GM19452 (cell line): Measurements from ENCODE around the gene RAB40B.

ENCODE experiments used
- ATAC-seq: cut with Tn5 transposase; IDR thresholded peaks from one replicate; pipeline ENCODE4 v1.9.1; 2021; ENCODE audit not compliant: unreplicated experiment

RAB40B gene

DNA sequence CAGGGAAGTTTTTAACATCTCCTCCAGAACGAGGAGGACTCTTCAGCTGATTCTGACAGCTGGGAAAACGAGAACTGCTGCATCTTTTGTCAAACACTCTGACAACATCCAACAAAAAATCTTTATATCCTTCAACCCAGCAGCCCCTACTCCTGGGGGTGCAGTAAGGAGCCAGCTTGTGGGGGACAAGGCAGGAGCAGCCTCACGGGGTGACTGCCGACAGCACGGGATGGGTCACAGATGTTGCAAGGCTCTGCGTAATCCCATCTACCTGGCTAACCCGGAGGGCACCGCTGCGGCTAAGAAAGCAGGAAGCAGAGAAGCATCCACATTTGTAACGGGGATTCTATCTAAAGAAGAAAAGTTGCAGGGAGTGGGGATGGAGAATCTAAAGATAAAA is 78.9 kb downstream of the RAB40B start:
- ATAC-seq = no peak

DNA sequence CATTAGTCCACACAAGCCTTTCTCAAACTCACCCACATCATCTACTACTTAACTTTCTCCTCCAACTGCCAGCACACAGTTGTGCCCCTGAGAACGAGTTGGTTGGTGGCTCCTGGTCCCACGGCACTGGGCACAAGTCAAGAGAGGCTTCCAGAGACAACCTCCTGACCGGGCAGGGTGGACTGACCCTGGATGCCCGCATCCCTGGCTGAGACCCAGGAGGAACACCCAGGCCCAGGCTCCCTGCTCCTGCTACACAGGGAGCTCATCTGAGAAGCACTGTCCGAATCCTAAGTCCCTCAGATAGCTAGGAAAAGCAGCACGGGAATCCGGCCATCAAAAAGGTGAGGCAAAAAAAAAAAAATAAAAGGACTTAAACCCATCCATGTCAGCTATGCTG is 79.3 kb downstream of the RAB40B start:
- no peak for ATAC-seq

DNA sequence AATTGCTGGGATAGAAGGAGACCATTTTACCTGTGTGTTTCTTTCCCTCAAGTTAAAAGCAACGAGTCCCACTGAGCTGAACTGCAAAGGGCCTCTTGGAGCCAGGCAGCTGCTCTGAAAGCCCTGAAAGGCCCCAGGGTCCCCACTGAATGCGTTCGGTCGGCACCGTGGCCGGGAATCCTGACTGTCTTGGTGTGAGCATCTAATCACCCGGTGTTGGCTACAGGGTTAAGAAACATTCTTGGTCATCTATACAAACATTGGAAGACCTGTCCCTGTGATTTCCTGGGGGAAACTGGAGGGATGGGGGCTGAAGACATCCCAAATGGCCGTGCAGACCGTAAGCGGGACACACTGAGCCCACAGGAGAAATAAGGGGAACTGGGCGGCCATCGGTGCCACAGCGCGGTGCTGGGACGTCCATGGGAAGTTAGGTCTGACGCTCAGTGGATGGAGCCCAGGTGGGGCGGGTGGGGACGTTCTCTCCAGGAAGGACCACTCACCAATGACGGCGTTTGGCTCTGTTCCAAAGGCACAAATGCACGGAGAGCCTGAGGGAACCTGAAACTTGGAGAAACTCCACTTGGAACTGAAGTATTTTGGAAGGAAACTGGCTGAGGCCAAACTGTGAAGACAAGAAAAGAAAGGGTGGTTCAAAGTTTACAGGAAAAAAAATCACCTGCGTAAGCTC is 82.3 kb downstream of the RAB40B start:
- no peak for ATAC-seq

DNA sequence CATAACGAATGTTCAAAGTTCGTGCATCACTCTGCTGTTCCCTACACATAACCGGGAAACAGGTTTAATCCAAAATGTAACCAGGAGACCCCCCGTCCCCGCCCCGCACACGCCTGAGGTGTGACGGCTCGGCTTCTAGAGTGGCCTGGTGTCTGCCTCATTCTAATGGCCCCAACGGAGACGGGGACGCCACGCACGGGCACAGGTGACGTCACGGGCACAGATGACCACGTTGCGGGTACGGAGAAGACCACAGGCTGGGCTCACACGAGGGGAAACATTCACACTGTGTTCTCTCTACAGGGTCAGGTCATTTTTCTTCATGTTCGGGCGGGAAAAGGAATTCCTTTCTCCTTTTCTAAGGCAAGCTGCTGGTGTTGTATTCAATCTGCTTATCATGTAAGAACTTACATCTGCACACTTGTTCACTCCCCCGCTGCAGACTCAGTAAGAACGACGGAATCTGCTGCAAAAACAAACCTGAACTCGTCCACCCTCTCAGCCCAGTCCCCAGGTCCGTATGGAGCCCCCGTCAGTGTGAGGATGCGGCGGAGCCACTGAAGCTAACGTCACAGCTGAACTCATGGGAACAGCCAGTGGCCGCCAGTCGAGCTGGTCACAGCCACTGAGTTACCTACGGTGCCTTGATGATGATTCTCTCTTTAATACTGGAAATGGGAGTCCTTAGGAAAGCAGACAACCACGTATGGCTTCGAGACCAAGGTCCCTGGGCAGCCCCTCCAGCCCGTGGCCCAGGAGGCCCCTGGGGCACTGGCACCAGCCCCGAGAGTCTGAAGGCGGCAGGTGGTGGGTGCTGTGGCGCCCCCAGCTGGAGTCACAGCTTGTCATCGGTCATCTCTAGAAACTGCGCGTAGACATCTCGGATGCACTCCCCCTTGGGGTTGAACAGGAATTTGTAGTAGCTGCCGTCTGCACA is 83.1 kb downstream of the RAB40B start:
- ATAC-seq = no peak

DNA sequence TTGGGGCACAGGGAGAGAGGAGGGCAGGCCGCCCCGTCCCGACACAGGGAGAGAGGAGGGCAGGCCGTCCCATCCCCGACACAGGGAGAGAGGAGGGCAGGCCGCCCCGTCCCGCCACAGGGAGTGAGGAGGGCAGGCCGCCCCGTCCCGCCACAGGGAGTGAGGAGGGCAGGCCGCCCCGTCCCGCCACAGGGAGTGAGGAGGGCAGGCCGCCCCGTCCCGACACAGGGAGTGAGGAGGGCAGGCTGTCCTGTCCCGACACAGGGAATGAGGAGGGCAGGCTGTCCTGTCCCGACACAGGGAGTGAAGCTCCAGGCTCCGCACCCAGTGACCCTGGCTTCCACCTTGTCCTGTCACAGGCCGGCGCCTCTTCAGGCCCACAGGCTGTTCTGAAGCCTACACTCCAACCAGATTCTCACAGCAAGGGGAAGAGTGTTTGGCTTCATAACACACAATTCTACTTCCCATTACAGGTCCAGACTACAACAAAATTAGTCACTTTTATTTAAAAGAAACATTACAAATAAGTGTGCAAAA is 84.3 kb downstream of the RAB40B start:
- ATAC-seq = no peak

DNA sequence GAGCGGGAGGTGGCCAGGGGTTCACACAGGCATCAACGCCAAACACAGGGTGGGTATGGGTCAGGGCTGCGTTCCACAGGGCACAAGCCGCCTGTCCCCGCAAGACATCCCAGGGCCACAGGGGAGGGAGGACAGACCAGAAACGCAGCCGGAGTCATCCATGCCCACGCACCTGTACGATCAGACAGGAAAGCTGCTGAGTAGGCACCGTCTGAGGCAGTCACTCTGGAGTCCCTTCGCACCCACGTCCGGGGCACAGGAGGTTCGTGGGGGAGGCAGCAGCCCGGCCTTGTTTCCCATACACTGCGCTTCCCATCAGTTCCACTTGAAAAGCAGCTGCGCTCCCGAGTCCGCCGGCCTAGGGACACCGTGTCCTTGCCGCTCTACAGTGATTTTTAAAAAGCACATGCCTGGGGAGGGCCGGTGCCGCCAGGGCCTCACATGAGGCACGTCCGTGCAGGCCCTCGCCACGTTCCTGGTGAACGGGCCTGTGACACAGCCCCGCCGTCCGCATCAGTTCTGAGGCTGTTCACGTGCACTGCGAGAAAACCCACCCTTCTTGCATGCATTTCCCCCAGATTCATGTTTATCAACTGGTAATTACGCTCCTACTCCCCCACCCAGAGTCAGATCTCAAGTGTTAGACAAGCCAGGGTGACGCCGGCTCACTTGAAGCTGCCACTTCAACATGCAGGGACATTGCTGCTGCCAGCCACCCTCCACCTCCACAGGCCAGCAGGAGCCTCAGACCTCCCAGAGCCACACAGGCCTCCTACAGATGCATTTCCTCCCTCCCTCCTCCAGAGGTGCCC is 85.0 kb downstream of the RAB40B start:
- no peak for ATAC-seq

DNA sequence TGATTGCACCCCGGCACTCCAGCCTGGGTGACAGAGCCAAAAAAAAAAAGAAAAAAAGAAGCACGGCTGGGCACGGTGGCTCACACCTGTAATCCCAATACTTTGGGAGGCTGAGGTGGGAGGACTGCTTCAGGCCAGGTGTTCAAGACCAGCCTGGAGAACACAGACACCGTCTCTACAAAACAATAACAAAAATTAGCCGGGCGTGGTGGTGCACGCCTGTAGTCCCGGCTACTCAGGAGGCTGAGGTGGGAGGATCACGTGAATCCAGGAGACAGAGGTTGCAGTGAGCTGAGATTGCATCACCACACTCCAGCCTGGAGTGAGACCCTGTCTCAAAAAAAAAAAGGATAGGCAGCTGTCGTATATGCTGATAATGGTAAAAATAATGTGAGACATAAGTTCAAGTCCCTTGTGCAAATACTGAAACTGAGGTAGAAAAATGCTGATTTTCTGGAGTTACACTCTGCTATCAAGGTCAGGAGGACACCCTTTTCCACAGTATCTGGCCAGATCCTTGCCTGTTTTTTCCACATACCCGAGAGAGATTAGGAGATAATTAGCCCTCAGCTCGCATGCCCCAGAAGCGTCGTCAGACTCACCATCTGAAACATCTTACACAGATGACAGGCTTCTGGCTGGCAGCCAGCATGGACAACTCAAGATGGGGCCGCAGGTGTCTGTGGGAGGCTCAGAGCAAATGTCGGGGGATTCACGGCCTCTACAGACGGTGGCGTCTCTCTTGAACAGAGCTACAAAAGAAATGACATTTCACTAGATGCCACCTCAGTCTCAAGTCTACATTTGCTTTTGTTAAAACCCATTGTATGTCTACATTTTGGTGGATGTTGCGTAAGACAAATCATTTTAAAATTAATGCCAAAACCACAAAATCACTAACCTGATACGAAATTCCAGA is 87.1 kb downstream of the RAB40B start:
- ATAC-seq = no peak

DNA sequence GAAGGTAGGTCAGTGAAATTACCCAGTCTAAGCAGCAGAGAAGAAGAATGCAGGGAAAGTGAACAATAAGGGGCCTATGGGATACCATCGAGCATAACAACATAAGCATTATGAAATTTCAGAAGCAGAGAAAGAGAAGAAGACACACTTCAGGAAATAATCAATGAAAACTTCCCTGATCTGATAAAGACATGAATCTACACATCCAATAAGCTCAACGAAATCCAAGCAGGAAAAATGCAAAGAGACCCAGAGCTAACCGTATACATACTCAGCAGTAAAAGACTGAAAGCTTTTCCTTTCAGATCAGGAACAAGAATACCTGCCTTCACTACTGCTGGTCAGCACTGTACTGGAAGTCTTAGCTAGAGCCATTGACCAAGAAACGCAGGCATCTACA is 88.8 kb downstream of the RAB40B start:
- no peak for ATAC-seq

DNA sequence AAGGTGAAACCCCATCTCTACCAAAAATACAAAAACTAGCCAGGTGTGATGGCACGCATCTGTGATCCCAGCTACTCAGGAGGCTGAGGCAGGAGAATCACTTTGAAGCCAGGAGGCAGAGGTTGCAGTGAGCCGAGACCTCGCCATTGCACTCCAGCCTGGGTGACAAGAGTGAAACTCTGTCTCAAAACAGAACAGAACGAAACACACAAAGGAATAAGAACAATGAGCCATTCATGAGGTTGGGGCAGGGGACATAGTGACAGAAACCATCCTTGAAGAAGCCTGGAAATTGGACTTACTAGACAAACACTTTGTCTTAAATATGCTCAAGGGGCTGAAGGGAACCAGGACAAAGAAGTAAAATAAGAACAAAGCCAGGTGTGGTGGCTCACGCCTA is 89.7 kb downstream of the RAB40B start:
- ATAC-seq = no peak

DNA sequence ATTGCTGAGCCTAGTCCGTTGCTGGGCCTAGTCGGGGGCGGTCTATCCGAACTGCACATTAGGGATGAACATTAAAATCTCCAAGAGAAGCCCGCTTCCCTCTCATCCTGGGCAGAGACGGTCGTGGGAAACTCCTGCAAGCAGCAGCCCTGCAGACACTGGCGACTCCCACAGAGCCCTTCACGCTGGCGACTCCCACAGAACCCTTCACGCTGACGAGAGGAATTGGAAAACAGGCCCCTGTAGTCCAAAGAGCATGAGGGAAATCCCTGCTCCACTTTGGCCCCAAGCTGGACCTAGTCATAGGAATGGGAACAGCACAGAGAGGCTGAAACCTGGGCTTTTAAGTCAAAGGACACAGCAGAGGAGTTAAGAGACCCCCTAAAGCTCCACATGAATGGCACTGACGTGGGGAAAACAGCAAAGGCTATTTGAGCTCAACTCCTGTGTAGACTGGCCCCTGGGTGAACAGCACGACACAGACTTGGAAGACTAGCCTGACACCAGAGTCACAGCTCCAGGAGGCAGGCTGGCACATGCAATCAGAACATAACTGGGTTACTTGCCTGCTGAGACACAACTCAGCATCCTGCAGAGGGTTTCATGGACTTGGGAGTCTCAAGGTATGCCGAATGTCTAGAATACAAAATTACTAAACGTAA is 92.4 kb downstream of the RAB40B start:
- ATAC-seq = no peak
